ENCODE results near the gene GALNTL6.
"Not testable (repeated sequence)": the region's sequence is repeated elsewhere in the genome, so short reads cannot be mapped to it uniquely, and the experiment has no call there.

Gene GALNTL6

DNA sequence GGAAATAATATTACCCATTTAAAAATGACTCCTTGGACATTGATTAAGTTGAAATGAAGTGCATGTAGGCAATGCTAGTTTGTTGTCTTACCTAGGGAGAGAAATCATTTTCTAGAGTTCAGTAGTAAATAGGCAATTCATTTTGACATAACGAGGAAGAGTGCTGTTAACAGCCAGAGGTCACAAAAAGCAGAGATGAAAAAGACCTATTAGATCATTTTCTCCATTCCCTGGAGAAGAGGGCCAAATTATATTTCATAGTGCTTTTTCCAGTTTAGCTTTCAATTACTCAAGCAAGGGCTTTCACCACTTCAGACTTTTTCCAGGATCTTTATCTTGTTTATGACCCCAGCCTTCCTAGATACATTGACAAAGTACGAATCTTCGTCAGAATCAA lies 981.1 kb downstream of the GALNTL6 start:
- DNase-seq = no peak

DNA sequence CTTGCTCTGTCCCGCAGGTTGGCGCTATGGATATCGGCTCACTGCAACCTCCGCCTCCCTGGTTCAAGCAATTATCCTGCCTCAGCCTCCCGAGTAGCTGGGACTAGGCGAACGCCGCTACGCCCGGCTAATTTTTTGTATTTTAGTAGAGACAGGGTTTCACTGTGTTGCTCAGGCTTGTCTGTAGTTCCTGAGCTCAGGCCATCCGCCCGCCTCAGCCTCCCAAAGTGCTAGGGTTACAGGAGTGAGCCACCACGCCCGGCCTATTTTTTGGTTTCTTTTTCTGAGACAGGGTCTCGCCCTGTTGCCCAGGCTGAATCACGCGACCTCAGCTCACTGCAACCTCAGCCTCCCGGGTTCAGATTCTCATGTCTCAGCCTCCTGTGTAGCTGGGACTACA lies 984.1 kb downstream of the GALNTL6 start:
- not testable (repeated sequence) for DNase-seq

DNA sequence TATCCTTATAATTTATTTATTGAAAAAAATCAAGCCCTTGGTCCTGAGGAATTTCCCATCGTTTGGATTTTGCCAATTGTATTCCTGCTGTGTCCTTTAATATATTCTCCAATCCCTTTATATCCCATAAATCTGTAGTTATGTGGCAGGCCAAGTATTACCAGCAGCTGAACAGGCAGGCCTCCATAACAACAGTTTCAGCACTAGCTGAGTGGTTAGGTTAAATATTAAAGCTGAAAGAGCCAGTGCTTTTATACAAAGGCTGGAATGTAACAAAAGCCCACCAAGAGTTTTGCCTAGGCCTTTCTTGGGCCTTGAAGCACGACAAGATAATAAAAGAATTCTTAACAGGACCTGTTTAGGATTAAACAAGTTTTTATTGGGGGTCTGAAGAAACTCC lies 988.8 kb downstream of the GALNTL6 start:
- no peak for DNase-seq

DNA sequence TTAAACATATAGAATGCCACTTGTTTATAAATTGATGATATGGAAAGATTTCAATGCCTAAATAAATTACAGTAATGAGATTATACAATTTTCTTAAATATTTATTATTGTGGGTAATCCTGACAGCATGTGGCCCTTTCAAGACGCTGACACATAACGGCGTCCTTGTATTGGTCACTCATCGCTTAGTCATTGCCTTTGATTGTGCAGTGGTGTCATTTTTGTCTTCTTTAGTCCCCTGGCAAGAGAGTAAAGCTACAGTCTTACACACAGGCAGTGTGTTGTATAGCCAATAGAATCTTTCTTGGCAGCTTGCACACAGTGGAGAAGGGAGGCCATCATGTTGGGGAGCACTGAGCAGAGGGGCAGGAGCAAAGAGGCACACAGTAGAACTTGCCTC lies 993.6 kb downstream of the GALNTL6 start:
- no peak for DNase-seq

DNA sequence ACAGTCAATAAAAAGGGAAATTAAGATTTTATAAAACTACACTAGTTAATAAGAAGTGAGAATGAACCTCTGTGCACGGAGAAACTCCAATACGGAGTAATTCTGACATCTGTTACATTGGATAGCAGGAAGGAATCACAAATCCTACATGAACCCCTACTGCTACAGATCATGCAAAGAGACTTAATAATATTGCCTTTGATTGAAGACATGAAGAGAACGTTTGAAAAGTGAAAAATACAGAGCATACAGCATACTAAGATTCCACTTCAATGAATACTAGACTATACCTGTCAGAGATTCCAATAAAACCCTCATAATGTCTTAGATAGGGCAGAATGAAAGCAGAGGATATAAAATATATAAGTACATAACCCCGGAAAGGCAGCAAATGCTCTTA lies 995.0 kb downstream of the GALNTL6 start:
- DNase-seq = no peak

DNA sequence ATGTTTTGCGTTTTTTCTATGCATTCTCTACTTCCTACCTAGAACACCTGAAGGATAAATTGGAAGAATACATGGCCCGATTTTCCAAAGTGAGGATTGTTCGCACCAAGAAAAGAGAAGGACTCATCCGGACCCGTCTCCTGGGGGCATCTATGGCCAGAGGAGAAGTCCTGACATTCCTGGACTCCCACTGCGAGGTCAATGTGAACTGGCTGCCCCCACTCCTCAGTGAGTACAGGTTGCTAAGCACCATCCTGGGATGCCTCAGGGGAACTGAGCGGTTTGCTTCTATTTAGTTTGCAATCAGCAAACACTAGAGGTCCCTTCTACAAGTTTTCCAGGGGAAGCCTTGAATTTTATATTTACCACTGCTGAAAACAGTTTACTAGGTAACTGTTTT lies 996.1 kb downstream of the GALNTL6 start:
- DNase-seq = no peak

DNA sequence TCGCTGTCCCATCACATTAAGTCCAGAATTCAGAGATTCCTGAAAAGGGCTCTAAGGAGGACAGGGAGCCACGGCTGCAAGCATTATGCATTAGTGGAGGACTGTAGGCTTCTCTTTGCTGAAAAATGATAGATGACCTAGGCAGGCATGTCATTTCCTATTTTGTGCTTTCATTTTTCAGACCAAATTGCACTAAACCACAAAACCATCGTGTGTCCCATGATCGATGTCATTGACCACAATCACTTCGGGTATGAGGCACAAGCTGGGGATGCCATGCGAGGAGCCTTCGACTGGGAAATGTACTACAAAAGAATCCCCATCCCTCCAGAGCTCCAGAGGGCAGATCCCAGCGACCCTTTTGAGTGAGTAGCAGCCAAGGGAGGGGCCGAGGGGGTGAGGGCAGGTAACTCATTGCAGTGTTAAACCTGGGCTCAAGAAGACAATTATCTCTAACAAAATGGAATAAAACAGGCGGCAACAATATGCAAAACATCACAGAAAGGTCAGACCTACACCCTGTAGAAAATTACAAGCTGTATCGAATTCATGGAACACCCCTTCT lies 1000.2 kb downstream of the GALNTL6 start:
- DNase-seq = no peak

DNA sequence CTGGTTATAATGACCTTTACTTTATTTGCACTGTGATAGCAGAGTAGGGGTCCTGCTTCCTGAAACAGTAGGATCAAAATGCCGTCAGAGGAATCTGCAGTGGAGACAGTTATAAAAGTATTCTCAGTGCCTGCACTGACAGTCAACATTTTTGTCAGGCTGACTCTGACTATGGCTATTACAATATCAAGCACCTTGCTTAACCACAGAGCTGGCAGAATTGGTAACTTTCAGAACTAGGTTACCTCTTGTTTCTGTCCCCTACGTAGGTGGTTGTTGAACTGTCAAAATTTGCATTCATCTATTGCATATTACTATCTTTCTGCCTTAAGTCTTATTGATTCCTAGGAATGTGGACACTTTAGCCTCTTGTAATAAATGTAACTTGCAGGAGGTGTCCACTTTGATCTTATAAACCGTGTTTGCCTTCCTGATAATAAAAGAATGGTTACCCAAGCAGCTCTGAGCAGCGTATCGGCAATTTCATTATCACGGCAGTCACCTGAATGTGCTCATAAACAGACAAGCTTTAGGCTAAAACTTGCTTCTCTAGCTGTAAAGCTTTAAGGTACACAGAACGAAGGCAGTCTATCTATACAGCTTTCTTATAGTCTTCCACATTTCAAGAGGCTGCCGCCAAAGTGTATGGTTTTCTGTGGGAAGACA lies 1002.4 kb downstream of the GALNTL6 start:
- no peak for DNase-seq

DNA sequence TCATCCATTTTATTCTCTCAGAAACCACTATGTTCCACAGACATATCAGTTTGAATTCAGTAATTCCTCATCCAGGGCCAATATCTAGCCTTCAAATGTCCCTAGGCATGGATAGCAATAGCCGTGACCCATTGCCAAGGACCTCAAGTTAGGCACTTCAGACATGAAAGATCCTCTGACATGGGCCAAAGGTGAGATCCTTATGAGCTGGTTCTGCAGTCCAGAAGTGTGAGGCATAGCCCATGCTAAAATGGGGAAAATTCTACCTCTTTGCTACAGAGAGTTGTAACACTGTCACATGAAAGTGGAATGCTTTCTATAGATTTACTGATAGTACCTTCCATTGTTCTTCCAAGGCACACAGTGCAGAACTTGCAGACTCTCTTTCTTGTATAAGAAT lies 1005.7 kb downstream of the GALNTL6 start:
- no peak for DNase-seq

DNA sequence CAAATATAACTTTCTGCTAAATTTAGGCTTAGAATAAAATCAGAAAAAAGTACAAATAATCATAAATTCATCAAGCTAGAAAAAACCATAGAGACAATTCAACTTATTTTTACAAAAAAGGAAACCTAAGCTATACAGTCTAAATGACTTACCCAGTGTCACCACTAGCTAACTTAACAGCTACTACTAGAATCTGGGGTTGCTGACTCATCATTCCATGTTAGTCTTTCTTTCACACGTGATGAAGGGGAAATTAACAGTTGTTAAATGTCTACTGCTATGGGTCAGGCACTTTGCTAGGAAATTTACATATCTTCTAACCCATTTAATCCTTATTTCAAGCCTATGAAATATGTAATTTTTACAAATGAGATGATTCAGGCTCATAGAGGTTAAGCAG lies 1006.1 kb downstream of the GALNTL6 start:
- no peak for DNase-seq

DNA sequence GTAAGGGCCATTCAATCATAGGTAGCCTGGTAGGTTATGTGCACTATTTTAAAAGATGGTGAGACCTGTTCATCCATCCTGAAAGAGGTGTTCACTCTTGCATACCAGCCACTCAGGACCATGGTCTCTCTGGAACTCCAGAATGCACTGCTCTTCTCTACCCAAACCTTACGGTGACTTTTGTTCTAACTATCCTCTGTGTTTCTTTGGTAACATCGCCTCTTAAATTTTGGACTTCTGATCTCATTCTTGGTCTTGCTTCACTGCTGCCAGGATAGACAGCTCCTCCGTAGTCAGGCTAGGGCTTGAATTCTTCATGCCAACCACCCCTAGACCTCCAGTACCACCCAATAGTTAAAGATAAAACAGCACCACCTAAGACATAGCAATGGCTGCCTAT lies 1009.1 kb downstream of the GALNTL6 start:
- DNase-seq = no peak

DNA sequence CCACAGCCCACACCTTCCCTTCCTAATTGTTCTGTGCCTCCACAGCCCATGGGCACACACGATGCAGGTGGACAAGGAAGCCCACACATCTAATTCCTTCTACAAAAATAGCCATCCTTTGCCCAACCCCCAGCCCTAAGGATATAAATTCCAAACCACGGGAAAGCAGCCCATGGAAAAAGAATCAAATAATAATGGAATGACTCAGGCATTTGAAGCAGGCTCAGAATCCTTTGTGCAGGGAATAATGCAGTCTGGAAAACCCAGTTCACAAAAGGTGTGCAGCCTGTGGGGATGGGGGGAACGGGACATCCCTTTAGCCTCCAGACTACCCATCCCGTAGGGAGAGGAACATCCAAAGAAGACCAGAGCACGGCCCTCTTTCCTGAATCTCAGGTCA lies 1013.1 kb downstream of the GALNTL6 start:
- DNase-seq = no peak

DNA sequence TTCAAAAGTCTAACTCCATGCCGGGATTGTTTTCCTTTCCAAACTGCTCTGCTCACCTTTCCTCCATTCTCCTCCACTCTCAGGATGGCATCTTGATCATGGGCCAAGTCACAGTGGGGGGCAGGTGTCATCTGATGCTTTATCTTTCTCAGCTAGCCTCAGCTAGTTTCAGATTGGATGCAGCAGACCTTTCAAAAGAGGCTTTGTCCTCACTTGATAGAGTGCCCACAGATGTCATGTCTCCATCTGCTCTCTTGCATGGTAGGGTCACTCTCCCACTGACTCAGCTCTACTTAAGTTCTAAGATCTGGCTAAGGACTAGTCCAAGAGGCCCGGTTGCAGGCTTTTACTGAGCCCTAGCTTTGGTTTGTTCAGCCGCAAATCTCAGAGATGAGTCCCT lies 1013.7 kb downstream of the GALNTL6 start:
- DNase-seq = no peak

DNA sequence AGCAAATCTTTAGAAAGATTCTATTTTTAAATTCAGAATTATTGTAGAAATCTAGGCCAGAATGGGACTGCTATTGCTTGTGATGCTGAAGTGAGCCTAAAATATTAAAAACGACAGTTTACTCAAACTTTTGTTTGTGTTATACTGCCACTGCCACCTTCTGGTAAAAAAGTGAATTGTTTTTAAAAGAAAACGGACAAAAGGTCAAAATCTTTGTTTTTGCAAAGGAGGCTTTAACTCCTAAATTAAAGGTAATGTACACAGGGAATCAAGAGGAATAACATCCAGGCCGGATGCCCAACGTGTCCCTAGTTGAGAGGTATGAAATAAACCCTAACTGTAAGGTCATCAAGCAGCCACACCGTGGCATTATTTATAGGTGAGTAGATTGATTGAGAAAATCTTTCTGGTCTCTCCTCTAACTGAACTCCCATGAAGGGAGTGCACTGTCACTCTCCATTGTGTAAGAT lies 1017.1 kb downstream of the GALNTL6 start:
- DNase-seq = no peak

DNA sequence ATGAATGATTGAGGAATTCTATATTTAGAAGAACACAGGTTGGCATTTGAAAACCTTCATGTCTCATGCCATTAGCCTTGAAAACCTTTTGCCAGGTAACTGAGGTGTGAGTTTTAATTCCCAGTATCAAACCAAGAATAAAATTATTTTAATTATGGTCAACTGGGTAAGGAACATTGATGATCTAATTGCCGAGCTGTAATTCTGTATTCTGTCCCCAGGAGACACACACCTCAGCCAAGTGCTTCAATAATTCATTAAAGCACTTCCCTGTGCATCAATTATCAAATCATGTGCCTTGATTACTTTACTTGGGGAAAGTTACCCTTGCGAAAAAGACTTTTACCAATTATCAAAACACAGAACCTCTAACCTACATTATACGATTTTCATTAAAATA lies 1023.5 kb downstream of the GALNTL6 start:
- no peak for DNase-seq

DNA sequence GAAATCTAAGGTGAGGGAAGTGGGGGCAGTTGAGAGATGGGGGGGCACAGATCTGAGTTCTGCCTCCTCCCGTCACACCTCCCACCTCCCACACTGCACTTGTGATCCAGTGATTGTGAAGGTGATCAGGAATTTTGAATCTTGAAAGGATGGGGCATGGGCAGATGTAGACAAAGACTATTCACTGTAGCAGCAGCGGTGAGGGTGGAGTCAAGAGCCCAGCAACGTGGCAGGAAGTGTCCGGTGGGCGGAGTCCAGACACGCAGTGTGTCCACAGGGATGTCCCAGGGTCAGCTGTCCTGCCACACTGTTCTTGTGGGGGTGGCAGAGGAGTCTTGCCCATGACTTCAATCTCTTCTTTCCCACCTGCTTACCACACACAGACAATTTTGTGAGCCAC lies 1024.9 kb downstream of the GALNTL6 start:
- DNase-seq = no peak

DNA sequence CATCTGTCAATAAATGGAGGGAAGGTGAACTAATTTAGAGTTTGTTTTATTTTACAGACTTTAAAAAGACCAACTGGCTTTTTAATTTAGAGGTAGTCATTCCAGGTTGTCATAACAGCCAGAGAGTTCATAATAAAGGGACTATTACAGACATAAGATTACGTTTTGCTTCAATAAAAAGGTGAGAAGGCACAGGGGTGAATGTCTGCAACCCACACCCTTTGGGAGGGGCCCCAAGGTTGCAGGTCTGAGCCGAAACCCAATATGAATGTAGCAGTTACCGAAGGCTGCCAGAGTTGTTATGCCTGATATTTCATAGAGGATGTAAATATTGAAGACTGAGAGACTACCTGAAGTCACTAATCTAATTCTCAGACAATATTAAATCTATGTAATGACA lies 1025.7 kb downstream of the GALNTL6 start:
- DNase-seq = no peak

DNA sequence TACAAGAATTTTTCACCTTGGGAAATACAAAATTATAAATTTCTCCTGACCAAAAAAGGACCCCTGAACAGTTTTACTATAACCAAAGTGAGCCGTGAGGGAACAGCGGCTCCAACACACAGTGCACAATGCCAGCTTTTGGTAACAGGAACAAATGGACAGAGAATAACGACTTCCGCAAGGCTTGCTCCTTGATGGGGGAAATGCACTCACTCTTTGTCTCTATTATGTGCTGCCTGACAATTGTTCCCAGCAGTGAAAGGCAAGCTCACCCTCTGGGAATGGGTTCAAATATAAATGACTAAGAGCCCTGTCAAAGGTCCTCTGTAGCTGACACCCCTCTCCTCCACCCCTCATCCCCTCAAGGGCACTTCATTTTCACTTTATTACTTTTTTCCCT lies 1029.6 kb downstream of the GALNTL6 start:
- no peak for DNase-seq

DNA sequence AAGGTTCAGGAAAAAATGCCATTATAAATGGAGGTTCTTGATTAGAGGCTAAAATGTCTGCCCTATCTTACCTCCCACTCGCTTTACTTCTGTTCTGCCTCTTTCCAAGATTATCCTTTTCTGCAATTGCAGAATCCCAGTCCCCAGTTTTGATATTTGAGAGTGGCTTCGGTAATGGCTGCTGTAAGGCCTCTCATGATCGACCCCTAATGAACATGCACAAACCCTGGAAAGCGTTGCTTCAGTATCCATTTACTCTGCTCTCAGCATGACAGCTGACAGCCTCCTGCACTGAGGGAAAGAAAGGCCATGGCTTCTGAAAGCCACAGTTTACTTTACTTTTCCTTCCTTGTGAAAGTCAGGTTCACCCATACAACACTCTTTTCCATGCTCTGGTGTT lies 1030.0 kb downstream of the GALNTL6 start:
- no peak for DNase-seq

DNA sequence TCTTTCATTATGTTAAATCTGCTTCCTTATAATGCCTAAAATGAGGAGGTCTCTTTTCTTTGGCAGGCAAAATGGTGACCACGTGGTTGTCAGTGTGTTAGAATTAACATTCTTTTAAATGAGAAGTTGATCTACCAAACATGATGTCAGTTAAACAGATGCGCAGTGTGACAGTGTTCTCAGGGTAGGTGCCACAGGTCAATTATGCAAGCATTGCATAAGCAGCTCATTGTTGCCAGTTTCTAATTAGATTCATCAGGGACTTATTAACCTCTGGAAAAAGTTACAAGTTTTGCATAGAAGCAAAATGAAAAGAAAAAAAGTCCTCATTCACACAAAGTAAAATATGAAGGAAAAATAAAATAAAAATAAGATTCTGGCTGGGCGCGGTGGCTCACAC lies 1031.4 kb downstream of the GALNTL6 start:
- no peak for DNase-seq

DNA sequence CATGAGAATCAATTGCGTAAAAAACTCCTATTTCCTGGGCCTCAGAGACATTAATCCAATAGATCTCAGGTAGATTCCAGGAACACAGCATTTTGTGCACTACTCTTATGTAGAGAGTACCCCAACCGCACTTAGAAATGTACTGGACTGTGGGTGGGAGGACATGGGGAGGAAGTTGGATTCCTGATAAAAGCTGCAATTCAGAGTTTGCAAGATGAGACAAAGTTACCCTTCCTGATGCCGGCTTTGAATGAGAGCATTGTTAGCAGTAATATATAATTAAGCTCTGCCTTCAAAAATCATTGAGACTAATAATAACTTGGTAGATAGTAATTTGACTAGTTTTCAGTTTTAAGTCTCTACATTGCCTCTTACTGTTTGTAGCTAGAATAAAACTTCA lies 1032.1 kb downstream of the GALNTL6 start:
- no peak for DNase-seq

DNA sequence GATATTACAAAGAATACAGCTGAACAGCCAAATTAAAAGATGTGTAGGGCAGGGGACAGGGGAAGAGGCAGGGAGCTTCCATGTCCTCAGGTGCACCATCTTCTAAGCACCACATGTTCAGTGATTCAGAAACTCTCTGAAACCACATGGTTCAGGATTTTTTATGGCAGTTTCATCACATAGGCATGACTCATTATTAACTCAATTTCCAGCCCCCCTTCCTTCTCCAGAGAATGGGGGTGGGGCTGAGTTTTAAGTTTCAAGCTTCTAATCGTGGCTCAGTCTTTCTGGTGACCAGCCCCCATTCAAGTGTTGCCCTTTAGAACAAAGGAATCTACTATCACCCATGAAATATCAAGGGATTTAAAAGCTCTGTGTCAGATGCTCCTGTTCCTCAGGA lies 1037.6 kb downstream of the GALNTL6 start:
- DNase-seq = no peak

DNA sequence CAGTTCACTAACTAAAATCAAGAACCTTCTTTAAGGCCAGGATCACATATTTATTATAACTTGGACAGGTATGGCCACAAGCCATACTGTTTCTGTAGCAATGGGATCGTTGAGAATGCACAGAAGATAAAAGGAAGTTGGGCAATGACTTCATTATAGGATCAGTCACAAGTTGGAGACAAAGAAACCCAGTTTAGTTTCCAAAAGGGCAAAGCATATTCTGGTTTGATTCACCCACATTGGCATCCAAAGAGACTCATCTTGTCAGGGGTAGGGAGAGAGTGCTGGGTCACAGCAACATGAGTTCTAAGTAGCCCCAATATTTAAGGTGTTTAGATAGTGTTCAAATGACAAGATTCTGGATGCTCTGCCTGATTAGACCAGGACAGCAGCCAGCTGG lies 1038.3 kb downstream of the GALNTL6 start:
- DNase-seq = no peak

DNA sequence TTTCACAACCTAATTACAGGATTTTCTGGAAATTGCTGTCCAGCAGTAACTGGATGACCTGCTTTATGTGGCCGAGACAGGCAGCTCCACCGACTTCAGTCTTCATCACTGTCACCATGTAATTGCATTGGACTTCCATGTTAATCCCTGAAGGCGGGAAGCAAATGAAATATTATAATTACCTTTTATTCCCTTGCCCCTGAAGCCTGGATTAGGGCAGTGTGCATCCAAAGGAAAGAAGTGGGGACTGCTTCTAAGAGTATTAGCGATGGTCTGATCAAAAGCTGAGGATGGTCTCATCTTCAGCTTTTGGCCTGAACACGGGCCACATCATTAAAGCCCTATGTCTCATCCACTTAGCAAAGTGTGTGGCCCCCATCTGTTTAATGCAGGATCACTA lies 1043.8 kb downstream of the GALNTL6 start:
- DNase-seq = no peak
